SK-MEL-5 (cell line): ENCODE measurements around the gene MPRIP. TPM values are rescaled to one million over a fixed set of nuclear protein-coding genes. Genes with fewer than 3 reads are reported as not detected.

Experiments
- DNase-seq: peaks from one replicate; pipeline ENCODE4 v3.0.0-alpha.2; 2016; ENCODE audit warnings: low read depth, low spot score
- in situ Hi-C: cut with HindIII; loops from 2 replicates; pipeline ENCODE4 v1.10.0; 2016; ENCODE audit warnings: low sequenced_read_pairs, high pct_unique_total_duplicates, low pct_unique_long_range_greater_than_20kb
- total RNA-seq: library from RNA; depleted of rRNA; stranded (reverse); fragments of >200 nt; shearing (Covaris generic); gene quantifications from 2 replicates; pipeline ENCODE4 v1.2.3, GENCODE V29; 2014

The MPRIP gene
- total RNA-seq, 1 experiment from 2014 or later, result 85.5 TPM

- in situ Hi-C loops, result no loop called here
- no peak for DNase-seq
These were observed 16.0 kb downstream of the MPRIP start for GRCh38 chr17:17058304-17058703.

GRCh38 chr17:17059301-17059890 is 17.1 kb downstream of the MPRIP start:
- no peak for DNase-seq
- in situ Hi-C loops, result no loop called here

- in situ Hi-C loops, result no loop called here
- no peak for DNase-seq
These were observed 18.0 kb downstream of the MPRIP start for GRCh38 chr17:17060001-17060922.

GRCh38 chr17:17060930-17061329 is 18.7 kb downstream of the MPRIP start:
- in situ Hi-C loops, result no loop called here
- DNase-seq, result no peak

GRCh38 chr17:17061516-17061915 is 19.3 kb downstream of the MPRIP start:
- in situ Hi-C loops, result no loop called here
- no peak for DNase-seq

- DNase-seq, result no peak
- in situ Hi-C loops, result no loop called here
These were observed 20.1 kb downstream of the MPRIP start for GRCh38 chr17:17062356-17062755.

- DNase-seq, result no peak
- in situ Hi-C loops, result no loop called here
These were observed 20.6 kb downstream of the MPRIP start for GRCh38 chr17:17062866-17063265.

- in situ Hi-C loops, result no loop called here
These were observed 21.4 kb downstream of the MPRIP start for GRCh38 chr17:17063546-17064122.

GRCh38 chr17:17064322-17064721 is 22.1 kb downstream of the MPRIP start:
- DNase-seq, result no peak
- in situ Hi-C loops, result no loop called here

More at GRCh38 chr17:17063546-17064122, 21.4 kb downstream of the MPRIP start:
- DNase-seq, result no peak

- in situ Hi-C loops, result no loop called here
- no peak for DNase-seq
These were observed 23.8 kb downstream of the MPRIP start for GRCh38 chr17:17066021-17066420.

GRCh38 chr17:17067257-17067656 is 25.0 kb downstream of the MPRIP start:
- in situ Hi-C loops, result no loop called here

GRCh38 chr17:17069849-17070248 is 27.6 kb downstream of the MPRIP start:
- in situ Hi-C loops, result no loop called here
- DNase-seq, result no peak

More at GRCh38 chr17:17067257-17067656, 25.0 kb downstream of the MPRIP start:
- DNase-seq, result no peak

- no peak for DNase-seq
- in situ Hi-C loops, result no loop called here
These were observed 28.7 kb downstream of the MPRIP start for GRCh38 chr17:17070931-17071330.

- DNase-seq, result no peak
- in situ Hi-C loops, result no loop called here
These were observed 29.5 kb downstream of the MPRIP start for GRCh38 chr17:17071531-17072360.

- in situ Hi-C loops, result no loop called here
These were observed 30.3 kb downstream of the MPRIP start for GRCh38 chr17:17072546-17072945.

GRCh38 chr17:17073030-17073564 is 30.8 kb downstream of the MPRIP start:
- no peak for DNase-seq
- in situ Hi-C loops, result no loop called here

More at GRCh38 chr17:17072546-17072945, 30.3 kb downstream of the MPRIP start:
- no peak for DNase-seq

- in situ Hi-C loops, result no loop called here
These were observed 31.5 kb downstream of the MPRIP start for GRCh38 chr17:17073581-17074403.

More at GRCh38 chr17:17073581-17074403, 31.5 kb downstream of the MPRIP start:
- DNase-seq, result no peak
